Breast epithelium (tissue), 4 donors: ENCODE results near the gene QSOX2. TPM values are rescaled to one million over a fixed set of nuclear protein-coding genes. Genes with fewer than 3 reads are reported as not detected.
A peak's percentile ranks its signal among the peaks of the same experiment; 100 is the strongest.

Experiments
- DNase-seq, 2 donors: peaks; one replicate each; pipeline ENCODE4 v3.0.0-alpha.2; 2019; ENCODE audit warnings: low spot score in 2 of 2
- H3K27ac ChIP-seq, 2 donors: fragments of 200-600 bp; sonication (generic) in 1 of 2; one replicate each; pipeline ENCODE4 v1.5.1; 2016 to 2019; ENCODE audit warnings: mild to moderate bottlenecking in 1 of 2
- H3K27me3 ChIP-seq, 2 donors: fragments of 200-600 bp; sonication (generic) in 1 of 2; one replicate each; pipeline versions ENCODE4 v1.5.1 to v1.6.0; 2017 to 2019; ENCODE audit warnings: control low read depth in 1 of 2, mild to moderate bottlenecking in 1 of 2
- H3K36me3 ChIP-seq: fragments of 200-600 bp; one replicate; pipeline ENCODE4 v1.5.1; 2019
- H3K4me1 ChIP-seq, 2 donors: fragments of 200-600 bp; sonication (generic); one replicate each; pipeline ENCODE4 v1.5.1; 2016 to 2019; ENCODE audit warnings: control low read depth in 1 of 2
- H3K4me3 ChIP-seq, 3 donors: fragments of 200-600 bp; sonication (generic); 1 replicate in 2 of 3; 2 replicates in 1 of 3; pipeline ENCODE4 v1.5.1; 2016 to 2019; ENCODE audit warnings: mild to moderate bottlenecking in 3 of 3, moderate library complexity in 2 of 3
- H3K9me3 ChIP-seq, 2 donors: fragments of 200-600 bp; sonication (generic) in 1 of 2; one replicate each; pipeline ENCODE4 v1.5.1; 2016 to 2019; ENCODE audit warnings: control low read depth in 1 of 2
- POLR2A ChIP-seq: fragments of 450-650 bp; IDR thresholded peaks from one replicate; pipeline ENCODE4 v1.6.1; 2016; ENCODE audit warnings: antibody characterized with exemption, mild to moderate bottlenecking, moderate library complexity
- POLR2AphosphoS5 ChIP-seq, 3 donors: sonication (generic); formaldehyde crosslinking; IDR thresholded peaks; one replicate each; pipeline ENCODE4 v1.6.1; 2017; ENCODE audit warnings: antibody characterized with exemption in 3 of 3
- intact Hi-C: fragments of 100-400 bp; cut with DNase I; formaldehyde crosslinking; loops from one replicate; pipeline ENCODE4 v1.15.1; 2023; ENCODE audit warnings: low total_unique reads
- total RNA-seq, 3 donors: library from RNA; depleted of rRNA; stranded (reverse); fragments of >200 nt; gene quantifications; one replicate each; pipeline ENCODE4 v1.1.0, GENCODE V29; 2016
- TF ChIP-seq, protein P1 (sequence below), 3 donors: fragments of 450-650 bp; IDR thresholded peaks; one replicate each; pipeline ENCODE4 v1.5.1; 2016 to 2017; ENCODE audit warnings: antibody characterized with exemption in 3 of 3, mild to moderate bottlenecking in 3 of 3, moderate library complexity in 3 of 3

QSOX2 gene
- total RNA-seq, 3 donors from 2014 or later, result 5.6 to 8.8 (median 6.2) TPM

DNA sequence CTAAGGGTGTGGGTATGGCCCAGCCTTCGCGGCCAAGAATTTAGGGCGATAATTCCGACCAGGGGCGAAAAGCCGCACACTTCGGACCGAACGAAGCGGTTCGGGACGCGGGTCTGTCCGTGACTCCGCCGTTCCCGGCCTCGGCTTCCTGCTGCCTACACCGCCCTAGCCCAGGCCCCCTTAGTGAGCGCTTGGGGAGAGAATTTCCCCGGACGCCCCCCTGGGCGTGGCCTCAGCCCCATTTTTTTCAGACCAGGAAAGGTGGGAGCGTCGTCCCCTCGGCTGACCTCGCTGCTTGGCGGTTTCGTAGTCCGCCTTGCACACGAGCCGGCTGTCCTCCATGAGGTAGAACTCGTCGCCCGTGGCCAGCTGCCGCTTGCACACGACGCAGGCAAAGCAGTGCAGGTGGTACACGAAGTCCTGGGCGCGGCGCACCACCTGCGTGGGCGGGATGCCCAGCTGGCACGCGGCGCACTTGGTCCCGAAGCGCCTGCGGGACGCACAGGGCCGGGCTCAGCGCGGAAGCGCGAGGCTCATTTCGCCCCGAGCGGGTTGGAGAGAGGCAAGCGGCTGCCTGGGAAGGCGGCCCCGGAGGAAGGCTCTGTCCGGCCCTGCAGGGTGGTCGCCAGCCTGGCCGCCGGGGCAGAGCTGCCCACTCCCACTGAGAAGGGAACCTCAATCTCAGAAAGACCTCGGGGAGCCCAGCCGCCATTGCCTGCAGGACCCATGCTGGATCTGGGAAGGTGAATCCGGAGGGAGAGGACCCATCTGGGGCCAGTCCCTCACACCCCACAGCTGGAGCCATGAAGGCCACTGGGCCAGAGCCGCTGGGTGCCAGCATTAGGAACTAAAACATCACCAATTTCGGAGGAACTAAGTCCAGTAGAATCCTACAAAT is 46.0 kb downstream of the QSOX2 start:
- Histone ChIP-seq H3K36me3 (no peaks in the 10 kb centered on the region), H3K4me3 (peak overlapping the region in 1 of 3 donors; percentile 28), H3K27ac (no peak overlapping the region), H3K9me3 (no peaks in the 10 kb centered on the region), H3K27me3 (peaks cover 21 to 99% of the 10 kb centered on the region in 2 donors), H3K4me1 (peaks cover 0 to 9% of the 10 kb centered on the region in 2 donors)
- intact Hi-C loops, result no loop called here
- DNase-seq, result no peak
- TF ChIP-seq POLR2AphosphoS5 (IDR thresholded peaks at IDR 0.05) (no peak), POLR2A (no peak)
- TF ChIP-seq, protein P1, sequence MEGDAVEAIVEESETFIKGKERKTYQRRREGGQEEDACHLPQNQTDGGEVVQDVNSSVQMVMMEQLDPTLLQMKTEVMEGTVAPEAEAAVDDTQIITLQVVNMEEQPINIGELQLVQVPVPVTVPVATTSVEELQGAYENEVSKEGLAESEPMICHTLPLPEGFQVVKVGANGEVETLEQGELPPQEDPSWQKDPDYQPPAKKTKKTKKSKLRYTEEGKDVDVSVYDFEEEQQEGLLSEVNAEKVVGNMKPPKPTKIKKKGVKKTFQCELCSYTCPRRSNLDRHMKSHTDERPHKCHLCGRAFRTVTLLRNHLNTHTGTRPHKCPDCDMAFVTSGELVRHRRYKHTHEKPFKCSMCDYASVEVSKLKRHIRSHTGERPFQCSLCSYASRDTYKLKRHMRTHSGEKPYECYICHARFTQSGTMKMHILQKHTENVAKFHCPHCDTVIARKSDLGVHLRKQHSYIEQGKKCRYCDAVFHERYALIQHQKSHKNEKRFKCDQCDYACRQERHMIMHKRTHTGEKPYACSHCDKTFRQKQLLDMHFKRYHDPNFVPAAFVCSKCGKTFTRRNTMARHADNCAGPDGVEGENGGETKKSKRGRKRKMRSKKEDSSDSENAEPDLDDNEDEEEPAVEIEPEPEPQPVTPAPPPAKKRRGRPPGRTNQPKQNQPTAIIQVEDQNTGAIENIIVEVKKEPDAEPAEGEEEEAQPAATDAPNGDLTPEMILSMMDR (IDR thresholded peaks at IDR 0.05), result no peak

DNA sequence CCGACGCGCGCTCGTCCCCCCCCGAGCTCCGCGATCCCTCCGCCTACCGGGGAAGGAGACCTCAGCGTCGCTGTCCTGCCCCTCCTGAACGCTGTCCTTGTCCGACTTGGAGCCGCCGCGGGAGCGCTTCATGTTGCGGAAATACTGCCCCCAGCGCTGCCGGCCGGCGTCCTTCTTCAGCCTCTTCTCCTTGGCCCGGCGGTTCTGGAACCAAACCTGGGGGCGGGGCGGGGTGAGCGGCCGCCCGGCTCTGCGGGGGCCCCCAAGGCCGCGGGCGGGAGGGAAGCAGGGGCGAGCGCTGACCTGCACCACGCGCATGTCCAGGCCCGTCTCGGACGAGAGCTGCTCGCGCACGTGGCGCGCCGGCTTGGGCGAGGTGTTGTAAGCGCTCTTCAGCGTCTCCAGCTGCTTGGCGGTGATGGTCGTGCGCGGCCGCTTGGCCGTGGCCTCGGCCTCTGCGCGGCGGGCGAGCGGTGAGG is 47.0 kb downstream of the QSOX2 start:
- Histone ChIP-seq H3K4me1 (peaks cover 0 to 9% of the 10 kb centered on the region in 2 donors), H3K9me3 (no peaks in the 10 kb centered on the region), H3K27me3 (peaks cover 20 to 99% of the 10 kb centered on the region in 2 donors), H3K36me3 (no peaks in the 10 kb centered on the region), H3K4me3 (peak overlapping the region in 1 of 3 donors; percentile 28), H3K27ac (no peak overlapping the region)
- DNase-seq, result no peak
- no peak for TF ChIP-seq POLR2AphosphoS5 (IDR thresholded peaks at IDR 0.05)
- TF ChIP-seq, protein P1 (IDR thresholded peaks at IDR 0.05), result no peak
- TF ChIP-seq POLR2A, result no peak
- intact Hi-C loops, result no loop called here

DNA sequence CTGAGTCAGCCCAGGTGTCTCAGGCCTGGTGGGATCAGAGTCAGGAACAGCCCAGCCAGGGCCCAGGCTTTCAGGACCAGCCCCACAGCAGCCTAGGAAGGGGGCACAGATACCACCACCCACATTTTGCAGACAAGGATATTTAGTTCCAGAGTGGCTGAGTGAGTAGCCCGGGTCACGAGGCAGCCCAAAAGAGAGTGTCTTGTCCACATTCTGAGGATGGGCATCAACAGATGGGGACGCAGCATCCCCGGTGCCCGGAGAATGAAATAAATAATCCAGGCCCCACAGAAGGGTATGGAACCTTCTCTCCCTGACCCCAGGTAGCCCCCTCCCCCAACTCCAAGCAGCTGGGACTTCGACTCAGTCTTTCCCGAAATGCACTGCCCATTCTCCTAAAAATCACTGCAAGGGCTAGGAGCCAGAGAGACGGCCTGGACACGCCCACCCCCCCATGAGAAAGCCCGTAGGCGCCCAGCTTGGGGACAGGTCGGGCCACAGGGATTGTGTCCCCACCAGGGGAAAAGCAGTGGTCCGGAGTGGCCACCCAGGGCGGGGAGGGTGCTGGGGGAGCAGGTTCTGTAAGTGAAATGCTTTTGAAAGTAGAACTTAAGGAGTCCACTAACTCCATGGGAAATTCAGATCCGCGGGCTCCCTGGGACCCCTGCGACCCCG is 47.5 kb downstream of the QSOX2 start:
- TF ChIP-seq, protein P1 (IDR thresholded peaks at IDR 0.05), result no peak
- TF ChIP-seq POLR2AphosphoS5 (IDR thresholded peaks at IDR 0.05) (no peak), POLR2A (no peak)
- Histone ChIP-seq H3K27me3 (peaks cover 25 to 99% of the 10 kb centered on the region in 2 donors), H3K27ac (no peak overlapping the region), H3K4me1 (peaks cover 0 to 9% of the 10 kb centered on the region in 2 donors), H3K4me3 (peak overlapping the region in 1 of 3 donors; percentile 28), H3K36me3 (no peaks in the 10 kb centered on the region), H3K9me3 (no peaks in the 10 kb centered on the region)
- no peak for DNase-seq
- intact Hi-C loops, result no loop called here

DNA sequence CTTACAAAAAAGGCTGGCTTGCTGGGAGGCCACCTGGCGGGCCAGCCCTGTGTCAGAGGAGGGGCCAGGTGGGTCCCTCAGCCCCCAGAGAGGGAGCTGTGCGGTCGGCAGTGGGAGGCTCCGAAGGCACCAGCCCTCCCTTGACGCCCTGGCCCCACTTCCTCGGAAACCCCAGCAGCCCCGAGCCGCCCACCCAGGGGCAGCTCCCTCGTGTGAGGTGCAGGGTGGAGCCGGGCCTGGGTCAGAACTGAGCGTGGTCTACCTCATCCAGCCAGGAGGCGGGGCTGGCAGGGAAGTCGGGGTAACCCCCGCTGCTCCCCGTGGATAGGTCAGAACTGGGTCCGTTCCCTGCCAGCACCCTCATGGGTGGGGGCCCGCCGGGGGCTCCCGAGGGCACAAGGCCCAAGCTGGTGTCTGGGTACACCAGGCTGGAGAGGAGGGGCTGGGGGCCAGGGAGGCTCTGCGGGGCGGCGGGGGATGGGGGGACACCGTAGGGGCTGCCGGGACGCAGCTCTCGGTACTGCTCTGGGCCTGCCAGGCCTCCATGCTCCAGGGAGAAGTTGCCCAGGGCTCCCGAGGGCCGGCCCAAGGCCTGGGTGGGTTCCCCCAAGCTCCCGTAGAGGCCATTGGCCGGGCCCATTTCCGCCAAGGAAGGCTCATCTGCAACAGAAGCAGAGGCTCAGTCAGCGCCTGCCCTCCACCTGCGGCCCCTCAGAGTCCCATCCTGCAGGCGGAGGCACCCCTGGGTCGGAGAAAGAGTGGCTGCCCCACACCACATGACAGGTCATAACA is 48.3 kb downstream of the QSOX2 start:
- no peak for TF ChIP-seq POLR2AphosphoS5 (IDR thresholded peaks at IDR 0.05)
- TF ChIP-seq POLR2A, result no peak
- TF ChIP-seq, protein P1 (IDR thresholded peaks at IDR 0.05), result no peak

More for the DNA sequence above, 48.3 kb downstream of the QSOX2 start:
- intact Hi-C loops, result no loop called here
- H3K9me3 ChIP-seq, result no peaks in the 10 kb centered on the region
- H3K4me3 ChIP-seq, result no peak overlapping the region
- DNase-seq, result no peak
- H3K27me3 ChIP-seq, result peaks cover 22 to 100% of the 10 kb centered on the region in 2 donors
- peaks cover 0 to 9% of the 10 kb centered on the region in 2 donors for H3K4me1 ChIP-seq
- H3K36me3 ChIP-seq, result no peaks in the 10 kb centered on the region
- no peak overlapping the region for H3K27ac ChIP-seq
